ENCODE data around the gene PCGF1.

- no peak for TF ChIP-seq CTCF (conservative IDR thresholded peaks at IDR 0.05)
- TF ChIP-seq ZFX (IDR thresholded peaks at IDR 0.05), result no peak
Observed at GRCh38 chr2:74491648-74492544, 15.6 kb downstream of the PCGF1 start.

All from C4-2B (cell line).